Measurements from ENCODE around the gene ABL1. TPM values are rescaled to one million over a fixed set of nuclear protein-coding genes. Genes with fewer than 3 reads are reported as not detected.

Gene ABL1
- polyA plus RNA-seq, 1 of the 3 experiments (the other 2 are of a cell fraction) = 24.6 TPM

DNA sequence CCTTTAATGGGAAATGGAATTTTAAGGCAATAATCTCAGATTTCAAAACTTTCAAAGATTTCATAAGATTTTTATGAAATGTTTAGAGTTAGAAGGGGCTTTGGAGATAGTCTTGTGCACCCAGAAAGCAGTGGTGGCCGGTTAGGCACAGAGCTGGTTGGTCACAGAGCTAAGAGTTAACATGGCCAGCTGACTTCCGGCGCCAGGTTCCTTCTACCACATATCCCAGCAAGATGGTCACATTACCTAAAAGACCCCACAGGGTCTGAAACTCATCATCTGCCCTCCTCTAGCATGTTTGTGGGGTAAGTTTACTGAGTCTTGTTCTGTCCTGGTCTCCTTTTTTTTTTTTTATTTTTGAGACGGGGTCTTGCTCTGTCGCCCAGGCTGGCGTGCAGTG, 42.2 kb downstream of the ABL1 start:
- Histone ChIP-seq H3K27me3 (ENCODE audit: insufficient read depth) (no peaks in the 10 kb centered on the region), H3K9ac (no peak overlapping the region), H3K4me1 (ENCODE audit: control insufficient read depth in 1 of 2, insufficient read depth in 2 of 2, low read depth in 1 of 2, low read length in 1 of 2) (no peaks in the 10 kb centered on the region), H3K36me3 (replicated peaks in 1 of 2; ENCODE audit: control insufficient read depth in 1 of 2, insufficient read depth in 2 of 2, low read length in 1 of 2) (peaks cover 77 to 86% of the 10 kb centered on the region in 2 experiments), H3K27ac (ENCODE audit: low read depth in 2 of 2, low read length in 1 of 2) (no peak overlapping the region), H3K4me2 (no peak overlapping the region), H3K79me2 (ENCODE audit: insufficient read depth) (peaks cover 39% of the 10 kb centered on the region; the same call in 1 of the 2 replicates), H3K4me3 (ENCODE audit: low read depth in 2 of 2, low read length in 1 of 2) (no peak overlapping the region), H3F3A (replicated peaks; ENCODE audit: insufficient read depth) (peaks cover 3% of the 10 kb centered on the region), H2AFZ (ENCODE audit: low read depth) (no peak overlapping the region), H3K9me2 (no peaks in the 10 kb centered on the region), H4K20me1 (ENCODE audit: insufficient read depth) (peaks cover 28% of the 10 kb centered on the region; the same call in 1 of the 2 replicates), H3K9me3 (no peaks in the 10 kb centered on the region)
- 94% methylated on average over 6 of the region's 6 CpGs for WGBS (ENCODE audit: low lambda C conversion rate)
- DNase-seq = no peak
- ChIA-PET CTCF (interaction anchor here (0.9 to 2.2 kb wide), 4 partner anchors 7 to 163 kb away, joined by 3 to 8 read pairs (median 4); no protein-coding TSS in a partner anchor), POLR2A (no interaction called here)
- TF ChIP-seq FOXM1 (IDR thresholded peaks at IDR 0.05; ENCODE audit: low read depth) (no peak), ELF1 (IDR thresholded peaks at IDR 0.05) (no peak), RAD21 (IDR thresholded peaks at IDR 0.05; ENCODE audit: low read length) (no peak), RCOR1 (IDR thresholded peaks at IDR 0.05; ENCODE audit: low read length) (no peak), MEF2A (IDR thresholded peaks at IDR 0.05; ENCODE audit: borderline replicate concordance, low read depth) (no peak), GABPA (IDR thresholded peaks at IDR 0.05; ENCODE audit: low read depth) (no peak)
- TF ChIP-seq, protein P1, sequence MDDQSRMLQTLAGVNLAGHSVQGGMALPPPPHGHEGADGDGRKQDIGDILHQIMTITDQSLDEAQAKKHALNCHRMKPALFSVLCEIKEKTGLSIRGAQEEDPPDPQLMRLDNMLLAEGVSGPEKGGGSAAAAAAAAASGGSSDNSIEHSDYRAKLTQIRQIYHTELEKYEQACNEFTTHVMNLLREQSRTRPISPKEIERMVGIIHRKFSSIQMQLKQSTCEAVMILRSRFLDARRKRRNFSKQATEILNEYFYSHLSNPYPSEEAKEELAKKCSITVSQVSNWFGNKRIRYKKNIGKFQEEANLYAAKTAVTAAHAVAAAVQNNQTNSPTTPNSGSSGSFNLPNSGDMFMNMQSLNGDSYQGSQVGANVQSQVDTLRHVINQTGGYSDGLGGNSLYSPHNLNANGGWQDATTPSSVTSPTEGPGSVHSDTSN (IDR thresholded peaks at IDR 0.05) = no peak
- TF ChIP-seq, protein P2, sequence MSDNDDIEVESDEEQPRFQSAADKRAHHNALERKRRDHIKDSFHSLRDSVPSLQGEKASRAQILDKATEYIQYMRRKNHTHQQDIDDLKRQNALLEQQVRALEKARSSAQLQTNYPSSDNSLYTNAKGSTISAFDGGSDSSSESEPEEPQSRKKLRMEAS (IDR thresholded peaks at IDR 0.05; ENCODE audit: low read depth) = no peak

DNA sequence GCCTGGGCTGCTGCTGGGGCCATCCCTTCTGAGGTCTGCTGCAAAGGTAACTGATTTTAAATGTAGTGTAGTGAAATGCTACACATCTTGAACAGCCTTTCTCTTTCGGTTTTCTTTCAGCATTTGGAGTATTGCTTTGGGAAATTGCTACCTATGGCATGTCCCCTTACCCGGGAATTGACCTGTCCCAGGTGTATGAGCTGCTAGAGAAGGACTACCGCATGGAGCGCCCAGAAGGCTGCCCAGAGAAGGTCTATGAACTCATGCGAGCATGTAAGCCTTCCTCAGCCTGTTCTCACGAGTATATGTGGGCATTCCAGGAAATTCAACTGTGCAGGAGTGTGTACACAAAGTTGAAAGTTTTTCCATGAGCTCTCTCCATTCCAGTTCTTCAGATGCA, 43.2 kb downstream of the ABL1 start:
- no peak overlapping the region for H2AFZ ChIP-seq (ENCODE audit: low read depth)
- H3K9ac ChIP-seq = no peak overlapping the region
- no peak for DNase-seq
- H3K4me2 ChIP-seq = no peak overlapping the region
- ChIA-PET CTCF (interaction anchor here (1.4 to 2.2 kb wide), 3 partner anchors 8 to 63 kb away, joined by 3 to 8 read pairs (median 6); no protein-coding TSS in a partner anchor), POLR2A (no interaction called here)
- peaks cover 71 to 82% of the 10 kb centered on the region in 2 experiments for H3K36me3 ChIP-seq (replicated peaks in 1 of 2; ENCODE audit: control insufficient read depth in 1 of 2, insufficient read depth in 2 of 2, low read length in 1 of 2)
- H3K9me3 ChIP-seq = no peaks in the 10 kb centered on the region
- no peak overlapping the region for H3K27ac ChIP-seq (ENCODE audit: low read depth in 2 of 2, low read length in 1 of 2)
- H3F3A ChIP-seq (replicated peaks; ENCODE audit: insufficient read depth) = no peaks in the 10 kb centered on the region
- no peaks in the 10 kb centered on the region for H3K4me1 ChIP-seq (ENCODE audit: control insufficient read depth in 1 of 2, insufficient read depth in 2 of 2, low read depth in 1 of 2, low read length in 1 of 2)
- H4K20me1 ChIP-seq (ENCODE audit: insufficient read depth) = peaks cover 22% of the 10 kb centered on the region; the same call in 1 of the 2 replicates
- TF ChIP-seq NFIC (IDR thresholded peaks at IDR 0.05; ENCODE audit: borderline replicate concordance) (no peak), RCOR1 (IDR thresholded peaks at IDR 0.05; ENCODE audit: low read length) (no peak), NRF1 (IDR thresholded peaks at IDR 0.05; ENCODE audit: low read depth, low read length) (no peak), RFX5 (IDR thresholded peaks at IDR 0.05; ENCODE audit: low read length) (no peak), TEAD4 (IDR thresholded peaks at IDR 0.05; ENCODE audit: borderline replicate concordance, insufficient read depth) (no peak), JUND (IDR thresholded peaks at IDR 0.05) (no peak), POLR2AphosphoS5 (IDR thresholded peaks at IDR 0.05; ENCODE audit: low read depth, low read length) (no peak), YY1 (IDR thresholded peaks at IDR 0.05; ENCODE audit: low read depth) (no peak), FOXJ3 (CRISPR knock-in tag; IDR thresholded peaks at IDR 0.05) (no peak), FOXM1 (IDR thresholded peaks at IDR 0.05; ENCODE audit: low read depth) (no peak), TAF1 (IDR thresholded peaks at IDR 0.05; ENCODE audit: borderline replicate concordance, low read depth, low read length) (no peak), TCF12 (IDR thresholded peaks at IDR 0.05) (no peak), SMC3 (IDR thresholded peaks at IDR 0.05; ENCODE audit: low read depth, low read length) (no peak), SIN3A (IDR thresholded peaks at IDR 0.05; ENCODE audit: borderline replicate concordance, low read depth, low read length) (no peak)
- TF ChIP-seq, protein P3, sequence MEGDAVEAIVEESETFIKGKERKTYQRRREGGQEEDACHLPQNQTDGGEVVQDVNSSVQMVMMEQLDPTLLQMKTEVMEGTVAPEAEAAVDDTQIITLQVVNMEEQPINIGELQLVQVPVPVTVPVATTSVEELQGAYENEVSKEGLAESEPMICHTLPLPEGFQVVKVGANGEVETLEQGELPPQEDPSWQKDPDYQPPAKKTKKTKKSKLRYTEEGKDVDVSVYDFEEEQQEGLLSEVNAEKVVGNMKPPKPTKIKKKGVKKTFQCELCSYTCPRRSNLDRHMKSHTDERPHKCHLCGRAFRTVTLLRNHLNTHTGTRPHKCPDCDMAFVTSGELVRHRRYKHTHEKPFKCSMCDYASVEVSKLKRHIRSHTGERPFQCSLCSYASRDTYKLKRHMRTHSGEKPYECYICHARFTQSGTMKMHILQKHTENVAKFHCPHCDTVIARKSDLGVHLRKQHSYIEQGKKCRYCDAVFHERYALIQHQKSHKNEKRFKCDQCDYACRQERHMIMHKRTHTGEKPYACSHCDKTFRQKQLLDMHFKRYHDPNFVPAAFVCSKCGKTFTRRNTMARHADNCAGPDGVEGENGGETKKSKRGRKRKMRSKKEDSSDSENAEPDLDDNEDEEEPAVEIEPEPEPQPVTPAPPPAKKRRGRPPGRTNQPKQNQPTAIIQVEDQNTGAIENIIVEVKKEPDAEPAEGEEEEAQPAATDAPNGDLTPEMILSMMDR (IDR thresholded peaks at IDR 0.05) = no peak
- TF ChIP-seq, protein P4, sequence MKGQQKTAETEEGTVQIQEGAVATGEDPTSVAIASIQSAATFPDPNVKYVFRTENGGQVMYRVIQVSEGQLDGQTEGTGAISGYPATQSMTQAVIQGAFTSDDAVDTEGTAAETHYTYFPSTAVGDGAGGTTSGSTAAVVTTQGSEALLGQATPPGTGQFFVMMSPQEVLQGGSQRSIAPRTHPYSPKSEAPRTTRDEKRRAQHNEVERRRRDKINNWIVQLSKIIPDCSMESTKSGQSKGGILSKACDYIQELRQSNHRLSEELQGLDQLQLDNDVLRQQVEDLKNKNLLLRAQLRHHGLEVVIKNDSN (IDR thresholded peaks at IDR 0.05; ENCODE audit: borderline replicate concordance, low read depth) = no peak
- TF ChIP-seq, protein P5, sequence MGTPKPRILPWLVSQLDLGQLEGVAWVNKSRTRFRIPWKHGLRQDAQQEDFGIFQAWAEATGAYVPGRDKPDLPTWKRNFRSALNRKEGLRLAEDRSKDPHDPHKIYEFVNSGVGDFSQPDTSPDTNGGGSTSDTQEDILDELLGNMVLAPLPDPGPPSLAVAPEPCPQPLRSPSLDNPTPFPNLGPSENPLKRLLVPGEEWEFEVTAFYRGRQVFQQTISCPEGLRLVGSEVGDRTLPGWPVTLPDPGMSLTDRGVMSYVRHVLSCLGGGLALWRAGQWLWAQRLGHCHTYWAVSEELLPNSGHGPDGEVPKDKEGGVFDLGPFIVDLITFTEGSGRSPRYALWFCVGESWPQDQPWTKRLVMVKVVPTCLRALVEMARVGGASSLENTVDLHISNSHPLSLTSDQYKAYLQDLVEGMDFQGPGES (IDR thresholded peaks at IDR 0.05; ENCODE audit: low read depth, low read length) = no peak
- H3K4me3 ChIP-seq (ENCODE audit: low read depth in 2 of 2, low read length in 1 of 2) = no peak overlapping the region
- H3K9me2 ChIP-seq = no peaks in the 10 kb centered on the region
- H3K27me3 ChIP-seq (ENCODE audit: insufficient read depth) = no peaks in the 10 kb centered on the region
- H3K79me2 ChIP-seq (ENCODE audit: insufficient read depth) = peaks cover 38% of the 10 kb centered on the region; the same call in 1 of the 2 replicates
- WGBS (ENCODE audit: low lambda C conversion rate) = 93% methylated on average over 6 of the region's 6 CpGs

Measured in SK-N-SH (cell line).